ENCODE results near the gene TMEM101. TPM values are rescaled to one million over a fixed set of nuclear protein-coding genes. Genes with fewer than 3 reads are reported as not detected.

Gene TMEM101
- total and polyA plus RNA-seq, 2 of the 13 experiments (the other 11 are each of a cell fraction or from before 2014, with no cell fraction given) = 72.0 to 100 TPM

GRCh38 chr17:44030482-44030881 is 15.7 kb upstream of the TMEM101 start:
- Histone ChIP-seq H3K36me3 (replicated peaks in 1 of 2; ENCODE audit: control insufficient read depth in 1 of 2, insufficient read depth in 2 of 2, low read length in 2 of 2) (peaks cover 6 to 29% of the 10 kb centered on the region in 2 experiments), H2AFZ (ENCODE audit: low read length) (no peak overlapping the region), H3K27me3 (ENCODE audit: control insufficient read depth in 1 of 2, insufficient read depth in 2 of 2, low read length in 2 of 2) (no peaks in the 10 kb centered on the region), H3K79me2 (ENCODE audit: insufficient read depth, low read length) (no peaks in the 10 kb centered on the region), H3K4me2 (ENCODE audit: low read depth, low read length) (no peak overlapping the region), H4K20me1 (ENCODE audit: insufficient read depth, low read length) (no peaks in the 10 kb centered on the region), H3K4me1 (ENCODE audit: insufficient read depth, low read length) (no peaks in the 10 kb centered on the region), H3K9ac (ENCODE audit: insufficient read depth, low read depth, low read length) (no peak overlapping the region), H3K4me3 (replicated peaks in 1 of 3; ENCODE audit: insufficient read depth in 1 of 3, low read depth in 2 of 3, low read length in 3 of 3) (no peak overlapping the region), H3K9me3 (ENCODE audit: low read length) (no peaks in the 10 kb centered on the region), H3K27ac (ENCODE audit: extremely low read length, insufficient read depth, low read length) (no peak overlapping the region)
- intact Hi-C loops (cut with micrococcal nuclease; ENCODE audit: unreplicated experiment) (no loop called here), in situ Hi-C loops (cut with HindIII; ENCODE audit: extremely low pct_ligation_motif_present, low pct_unique_long_range_greater_than_20kb) (no loop called here)
- WGBS (ENCODE audit: low lambda C conversion rate) = over 99% methylated on average over 3 of the region's 3 CpGs
- FAIRE-seq (no peak), ATAC-seq (no peak), DNase-seq (ENCODE audit: low spot score) (no peak)
- BruUV-seq (replicated peaks) = no TSS peak
- ChIA-PET CTCF (ENCODE audit: low intra/inter-chr PET ratio, low total read pairs) (no interaction called here), POLR2A (no interaction called here)
- TF ChIP-seq FOXC1 (CRISPR knock-in tag; IDR thresholded peaks at IDR 0.05; ENCODE audit: borderline replicate concordance) (no peak), ZNF10 (CRISPR knock-in tag; IDR thresholded peaks at IDR 0.05; ENCODE audit: borderline replicate concordance, low read depth) (no peak), ZNF703 (CRISPR knock-in tag; IDR thresholded peaks at IDR 0.05; ENCODE audit: borderline replicate concordance) (no peak), CBFB (CRISPR knock-in tag; IDR thresholded peaks at IDR 0.05) (no peak), KLF11 (CRISPR knock-in tag; IDR thresholded peaks at IDR 0.05) (no peak), SRSF4 (IDR thresholded peaks at IDR 0.05; ENCODE audit: low read depth, low read length, poor library complexity, severe bottlenecking) (no peak), ERF (CRISPR knock-in tag; IDR thresholded peaks at IDR 0.05) (no peak)

- CTCF ChIA-PET (ENCODE audit: low intra/inter-chr PET ratio, low total read pairs) = no interaction called here
- no peak for FAIRE-seq
- in situ Hi-C loops (cut with HindIII; ENCODE audit: extremely low pct_ligation_motif_present, low pct_unique_long_range_greater_than_20kb) = no loop called here
Measured at GRCh38 chr17:44029736-44030135, 15.0 kb upstream of the TMEM101 start.

More at GRCh38 chr17:44029736-44030135, 15.0 kb upstream of the TMEM101 start:
- 95% methylated on average over 5 of the region's 5 CpGs for WGBS (ENCODE audit: low lambda C conversion rate)
- no peak for DNase-seq (ENCODE audit: low spot score)
- no peak overlapping the region for H3K9ac ChIP-seq (ENCODE audit: insufficient read depth, low read depth, low read length)
- no peak overlapping the region for H2AFZ ChIP-seq (ENCODE audit: low read length)
- peak; percentile 7; the same call in 1 of the 3 replicates for ATAC-seq
- POLR2A ChIA-PET = no interaction called here
- H3K4me1 ChIP-seq (ENCODE audit: insufficient read depth, low read length) = no peaks in the 10 kb centered on the region
- TF ChIP-seq RBM22 (optimal IDR thresholded peaks at IDR 0.05; ENCODE audit: low read length) (peak; percentile 65), SAP130 (CRISPR knock-in tag; IDR thresholded peaks at IDR 0.05; ENCODE audit: low read depth) (no peak)
- no peak overlapping the region for H3K27ac ChIP-seq (ENCODE audit: extremely low read length, insufficient read depth, low read length)
- no peaks in the 10 kb centered on the region for H3K9me3 ChIP-seq (ENCODE audit: low read length)
- peaks cover 8 to 29% of the 10 kb centered on the region in 2 experiments for H3K36me3 ChIP-seq (replicated peaks in 1 of 2; ENCODE audit: control insufficient read depth in 1 of 2, insufficient read depth in 2 of 2, low read length in 2 of 2)
- no peaks in the 10 kb centered on the region for H3K79me2 ChIP-seq (ENCODE audit: insufficient read depth, low read length)
- H3K4me3 ChIP-seq (replicated peaks in 1 of 3; ENCODE audit: insufficient read depth in 1 of 3, low read depth in 2 of 3, low read length in 3 of 3) = no peak overlapping the region
- H3K4me2 ChIP-seq (ENCODE audit: low read depth, low read length) = no peak overlapping the region
- intact Hi-C loops (cut with micrococcal nuclease; ENCODE audit: unreplicated experiment) = no loop called here
- H4K20me1 ChIP-seq (ENCODE audit: insufficient read depth, low read length) = no peaks in the 10 kb centered on the region
- H3K27me3 ChIP-seq (ENCODE audit: control insufficient read depth in 1 of 2, insufficient read depth in 2 of 2, low read length in 2 of 2) = no peaks in the 10 kb centered on the region
- BruUV-seq (replicated peaks) = TSS peak; percentile 19

Measured in HepG2 (cell line).